ENCODE data around the gene HEATR5A. TPM values are rescaled to one million over a fixed set of nuclear protein-coding genes. Genes with fewer than 3 reads are reported as not detected.

The HEATR5A gene
- total RNA-seq, 5 donors from 2014 or later (not counting 1 experiment from before 2014, with no cell fraction given) = 7.5 to 13.2 (median 13.0) TPM

DNA sequence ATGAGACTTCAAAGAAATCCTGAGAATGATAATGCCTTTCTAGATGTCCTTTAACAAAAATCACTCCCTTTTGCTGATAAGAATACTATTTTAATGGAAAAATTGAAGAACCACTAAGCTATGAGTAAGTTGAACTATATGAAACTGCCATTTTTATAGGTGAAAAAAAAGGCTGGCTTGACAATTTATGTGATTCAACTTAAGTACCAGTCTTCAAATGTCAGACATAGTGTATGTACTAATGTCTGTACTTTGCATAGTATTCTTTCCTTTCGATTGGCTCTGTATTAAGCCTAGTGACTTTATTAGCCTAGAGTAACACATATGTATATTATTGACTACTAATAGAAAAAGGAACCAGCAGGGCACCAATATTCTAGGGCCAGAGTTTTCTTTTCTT is 11.9 kb downstream of the HEATR5A start:
- CTCF ChIA-PET = no interaction called here
- no peak overlapping the region for H3K4me3 Mint-ChIP-seq
- no CpG with 5 or more reads among the region's 1 CpG for WGBS (ENCODE audit: insufficient coverage)

GRCh38 chr14:31405599-31406232 is 14.6 kb downstream of the HEATR5A start:
- H3K27ac Mint-ChIP-seq = no peak overlapping the region
- POLR2A ChIA-PET = interaction anchor here (0.5 to 0.6 kb wide), 2 partner anchors 12 to 206 kb away, joined by 3 to 4 read pairs; no protein-coding TSS in a partner anchor
- H3K4me3 ChIP-seq (ENCODE audit: control insufficient read depth in 1 of 2, extremely low read depth in 1 of 2, low read length in 1 of 2) = no peak overlapping the region
- no peaks in the 10 kb centered on the region for H3K4me1 ChIP-seq (ENCODE audit: control insufficient read depth in 1 of 2, extremely low read depth in 1 of 2, insufficient read depth in 2 of 2, low read length in 2 of 2)
- H3K36me3 ChIP-seq (ENCODE audit: control insufficient read depth in 2 of 2, extremely low read depth in 1 of 2, insufficient read depth in 1 of 2, low read length in 1 of 2) = peaks cover 0 to 5% of the 10 kb centered on the region in 2 donors
- H3K27ac ChIP-seq (ENCODE audit: low read length) = no peak overlapping the region
- H3K9me3 Mint-ChIP-seq = no peaks in the 10 kb centered on the region
- CTCF ChIA-PET = interaction anchor here (0.5 to 0.7 kb wide), 4 partner anchors 25 to 603 kb away, joined by 3 to 6 read pairs (median 4); no protein-coding TSS in a partner anchor
- DNase-seq (no peak), ATAC-seq (replicated peaks in 1 of 4) (no peak)
- H3K4me3 Mint-ChIP-seq = no peak overlapping the region
- H3K4me1 Mint-ChIP-seq = peaks cover 0 to 7% (median 0%) of the 10 kb centered on the region in 3 donors
- no peaks in the 10 kb centered on the region for H3K27me3 Mint-ChIP-seq
- peaks cover 25% of the 10 kb centered on the region for H3K36me3 Mint-ChIP-seq
- H3K27me3 ChIP-seq (replicated peaks in 1 of 2; ENCODE audit: control insufficient read depth in 2 of 2, extremely low read depth in 1 of 2, insufficient read depth in 2 of 2, low read length in 1 of 2) = no peaks in the 10 kb centered on the region
- WGBS (ENCODE audit: insufficient coverage) = 83% methylated on average over 2 of the region's 4 CpGs
- no peaks in the 10 kb centered on the region for H3K9me3 ChIP-seq

More for the DNA sequence above, 11.9 kb downstream of the HEATR5A start:
- Mint-ChIP-seq H3K27me3 (no peaks in the 10 kb centered on the region), H3K36me3 (peaks cover 8% of the 10 kb centered on the region), H3K4me1 (peaks cover 0 to 10% (median 1%) of the 10 kb centered on the region in 3 donors), H3K9me3 (no peaks in the 10 kb centered on the region), H3K27ac (no peak overlapping the region)
- Histone ChIP-seq H3K9me3 (no peaks in the 10 kb centered on the region), H3K27ac (ENCODE audit: low read length) (no peak overlapping the region), H3K36me3 (ENCODE audit: control insufficient read depth in 2 of 2, extremely low read depth in 1 of 2, insufficient read depth in 1 of 2, low read length in 1 of 2) (no peaks in the 10 kb centered on the region), H3K4me3 (ENCODE audit: control insufficient read depth in 1 of 2, extremely low read depth in 1 of 2, low read length in 1 of 2) (no peak overlapping the region), H3K4me1 (ENCODE audit: control insufficient read depth in 1 of 2, extremely low read depth in 1 of 2, insufficient read depth in 2 of 2, low read length in 2 of 2) (no peaks in the 10 kb centered on the region), H3K27me3 (replicated peaks in 1 of 2; ENCODE audit: control insufficient read depth in 2 of 2, extremely low read depth in 1 of 2, insufficient read depth in 2 of 2, low read length in 1 of 2) (no peaks in the 10 kb centered on the region)
- no peak for DNase-seq
- ATAC-seq (replicated peaks in 1 of 4) = no peak
- POLR2A ChIA-PET = no interaction called here

- no peak for DNase-seq
- H3K27me3 ChIP-seq (replicated peaks in 1 of 2; ENCODE audit: control insufficient read depth in 2 of 2, extremely low read depth in 1 of 2, insufficient read depth in 2 of 2, low read length in 1 of 2) = no peaks in the 10 kb centered on the region
- no peak overlapping the region for H3K27ac ChIP-seq (ENCODE audit: low read length)
- H3K9me3 ChIP-seq = no peaks in the 10 kb centered on the region
- no peak overlapping the region for H3K4me3 Mint-ChIP-seq
- H3K4me3 ChIP-seq (ENCODE audit: control insufficient read depth in 1 of 2, extremely low read depth in 1 of 2, low read length in 1 of 2) = no peak overlapping the region
- CTCF ChIA-PET = interaction anchor here in 1 of 2 donors (0.6 to 0.7 kb wide), 2 partner anchors 26 to 65 kb away, joined by 3 to 6 read pairs; no protein-coding TSS in a partner anchor
- no peaks in the 10 kb centered on the region for H3K4me1 ChIP-seq (ENCODE audit: control insufficient read depth in 1 of 2, extremely low read depth in 1 of 2, insufficient read depth in 2 of 2, low read length in 2 of 2)
- H3K27ac Mint-ChIP-seq = no peak overlapping the region
- H3K4me1 Mint-ChIP-seq = peaks cover 0 to 6% (median 0%) of the 10 kb centered on the region in 3 donors
- POLR2A ChIA-PET = interaction anchor here in 1 of 2 donors (0.5 kb wide), 1 partner anchor 207 kb away, joined by 3 read pairs; no protein-coding TSS in a partner anchor
- no peaks in the 10 kb centered on the region for H3K9me3 Mint-ChIP-seq
- H3K36me3 ChIP-seq (ENCODE audit: control insufficient read depth in 2 of 2, extremely low read depth in 1 of 2, insufficient read depth in 1 of 2, low read length in 1 of 2) = peaks cover 0 to 5% of the 10 kb centered on the region in 2 donors
- no peak for ATAC-seq (replicated peaks in 1 of 4)
- H3K27me3 Mint-ChIP-seq = no peaks in the 10 kb centered on the region
- 81% methylated on average over 2 of the region's 8 CpGs for WGBS (ENCODE audit: insufficient coverage)
- peaks cover 26% of the 10 kb centered on the region for H3K36me3 Mint-ChIP-seq
Measured at GRCh38 chr14:31405106-31405505, 15.2 kb downstream of the HEATR5A start.

- no peaks in the 10 kb centered on the region for H3K4me1 ChIP-seq (ENCODE audit: control insufficient read depth in 1 of 2, extremely low read depth in 1 of 2, insufficient read depth in 2 of 2, low read length in 2 of 2)
- no peak overlapping the region for H3K27ac ChIP-seq (ENCODE audit: low read length)
- DNase-seq (no peak), ATAC-seq (replicated peaks in 1 of 4) (no peak)
- no peak overlapping the region for H3K4me3 ChIP-seq (ENCODE audit: control insufficient read depth in 1 of 2, extremely low read depth in 1 of 2, low read length in 1 of 2)
- Mint-ChIP-seq H3K4me3 (no peak overlapping the region), H3K27me3 (no peaks in the 10 kb centered on the region), H3K4me1 (peaks cover 0 to 3% (median 0%) of the 10 kb centered on the region in 3 donors), H3K36me3 (peaks cover 28% of the 10 kb centered on the region), H3K27ac (no peak overlapping the region), H3K9me3 (no peaks in the 10 kb centered on the region)
- POLR2A ChIA-PET = no interaction called here
- no peaks in the 10 kb centered on the region for H3K27me3 ChIP-seq (replicated peaks in 1 of 2; ENCODE audit: control insufficient read depth in 2 of 2, extremely low read depth in 1 of 2, insufficient read depth in 2 of 2, low read length in 1 of 2)
- peaks cover 0 to 5% of the 10 kb centered on the region in 2 donors for H3K36me3 ChIP-seq (ENCODE audit: control insufficient read depth in 2 of 2, extremely low read depth in 1 of 2, insufficient read depth in 1 of 2, low read length in 1 of 2)
- H3K9me3 ChIP-seq = no peaks in the 10 kb centered on the region
- no CpG with 5 or more reads among the region's 3 CpGs for WGBS (ENCODE audit: insufficient coverage)
- CTCF ChIA-PET = no interaction called here
Measured at GRCh38 chr14:31403707-31404106, 16.6 kb downstream of the HEATR5A start.

DNA sequence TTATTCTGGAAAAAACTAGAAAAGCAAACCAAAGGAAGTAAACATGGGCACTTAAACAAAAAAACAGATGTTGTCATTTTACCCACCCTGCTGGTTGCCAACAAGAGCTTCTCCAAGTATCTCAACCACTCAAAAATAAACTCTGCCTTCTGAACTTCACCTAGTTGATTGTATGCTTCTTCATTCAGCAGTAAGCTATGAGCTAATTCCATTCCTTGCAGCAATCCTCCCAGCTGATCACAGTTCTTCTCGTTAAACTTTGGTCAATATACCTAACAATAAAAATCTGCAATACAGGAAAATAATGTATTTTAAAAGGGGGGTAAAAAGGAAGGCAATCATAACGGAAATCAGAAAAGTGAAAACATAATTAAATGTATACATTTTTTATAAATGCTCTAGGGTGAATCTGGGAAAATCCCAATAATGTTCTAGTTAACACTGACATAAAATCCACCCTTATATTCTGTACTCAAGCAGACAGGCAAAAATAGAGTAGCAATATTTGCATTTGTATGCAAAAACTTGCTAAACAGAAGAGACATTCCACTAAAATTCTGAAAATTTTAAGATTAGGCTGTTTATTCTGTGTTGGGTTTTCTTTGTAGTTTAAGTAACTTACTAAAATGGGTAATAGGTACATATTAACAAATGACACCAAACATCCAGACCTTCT is 17.4 kb downstream of the HEATR5A start:
- no peaks in the 10 kb centered on the region for H3K27me3 ChIP-seq (replicated peaks in 1 of 2; ENCODE audit: control insufficient read depth in 2 of 2, extremely low read depth in 1 of 2, insufficient read depth in 2 of 2, low read length in 1 of 2)
- no peak overlapping the region for H3K27ac Mint-ChIP-seq
- CTCF ChIA-PET = interaction anchor here in 1 of 2 donors (0.6 kb wide), 1 partner anchor 88 kb away, joined by 3 read pairs; no protein-coding TSS in a partner anchor
- no peaks in the 10 kb centered on the region for H3K9me3 Mint-ChIP-seq
- no peaks in the 10 kb centered on the region for H3K27me3 Mint-ChIP-seq
- POLR2A ChIA-PET = interaction anchor here in 1 of 2 donors (0.6 kb wide), 1 partner anchor 809 kb away, joined by 6 read pairs; no protein-coding TSS in a partner anchor
- ATAC-seq (replicated peaks in 1 of 4) (no peak), DNase-seq (no peak)
- no CpG with 5 or more reads among the region's 2 CpGs for WGBS (ENCODE audit: insufficient coverage)
- H3K27ac ChIP-seq (ENCODE audit: low read length) = no peak overlapping the region
- H3K4me1 Mint-ChIP-seq = peaks cover 0 to 3% (median 0%) of the 10 kb centered on the region in 3 donors
- peaks cover 34% of the 10 kb centered on the region for H3K36me3 Mint-ChIP-seq
- no peak overlapping the region for H3K4me3 Mint-ChIP-seq
- H3K36me3 ChIP-seq (ENCODE audit: control insufficient read depth in 2 of 2, extremely low read depth in 1 of 2, insufficient read depth in 1 of 2, low read length in 1 of 2) = peaks cover 0 to 5% of the 10 kb centered on the region in 2 donors
- no peaks in the 10 kb centered on the region for H3K9me3 ChIP-seq
- no peaks in the 10 kb centered on the region for H3K4me1 ChIP-seq (ENCODE audit: control insufficient read depth in 1 of 2, extremely low read depth in 1 of 2, insufficient read depth in 2 of 2, low read length in 2 of 2)
- no peak overlapping the region for H3K4me3 ChIP-seq (ENCODE audit: control insufficient read depth in 1 of 2, extremely low read depth in 1 of 2, low read length in 1 of 2)

- Histone ChIP-seq H3K27me3 (replicated peaks in 1 of 2; ENCODE audit: control insufficient read depth in 2 of 2, extremely low read depth in 1 of 2, insufficient read depth in 2 of 2, low read length in 1 of 2) (no peaks in the 10 kb centered on the region), H3K4me1 (ENCODE audit: control insufficient read depth in 1 of 2, extremely low read depth in 1 of 2, insufficient read depth in 2 of 2, low read length in 2 of 2) (no peaks in the 10 kb centered on the region), H3K36me3 (ENCODE audit: control insufficient read depth in 2 of 2, extremely low read depth in 1 of 2, insufficient read depth in 1 of 2, low read length in 1 of 2) (peaks cover 0 to 7% of the 10 kb centered on the region in 2 donors), H3K27ac (ENCODE audit: low read length) (no peak overlapping the region), H3K4me3 (ENCODE audit: control insufficient read depth in 1 of 2, extremely low read depth in 1 of 2, low read length in 1 of 2) (no peak overlapping the region), H3K9me3 (no peaks in the 10 kb centered on the region)
- Mint-ChIP-seq H3K4me1 (peaks cover 0 to 3% (median 0%) of the 10 kb centered on the region in 3 donors), H3K27me3 (no peaks in the 10 kb centered on the region), H3K36me3 (peaks cover 40% of the 10 kb centered on the region), H3K27ac (no peak overlapping the region), H3K9me3 (no peaks in the 10 kb centered on the region), H3K4me3 (no peak overlapping the region)
- DNase-seq (no peak), ATAC-seq (replicated peaks in 1 of 4) (no peak)
- WGBS (ENCODE audit: insufficient coverage) = no CpG with 5 or more reads among the region's 3 CpGs
- POLR2A ChIA-PET = interaction anchor here in 1 of 2 donors (0.6 kb wide), 1 partner anchor 25 kb away, joined by 7 read pairs; no protein-coding TSS in a partner anchor
- CTCF ChIA-PET = interaction anchor here in 1 of 2 donors (0.6 kb wide), 1 partner anchor 201 kb away, joined by 8 read pairs; no protein-coding TSS in a partner anchor
Measured at GRCh38 chr14:31401369-31401932, 18.9 kb downstream of the HEATR5A start.

Data from T-cell (primary cell).